ENCODE data around the gene LRP11. TPM values are rescaled to one million over a fixed set of nuclear protein-coding genes. Genes with fewer than 3 reads are reported as not detected.

Gene LRP11, protein sequence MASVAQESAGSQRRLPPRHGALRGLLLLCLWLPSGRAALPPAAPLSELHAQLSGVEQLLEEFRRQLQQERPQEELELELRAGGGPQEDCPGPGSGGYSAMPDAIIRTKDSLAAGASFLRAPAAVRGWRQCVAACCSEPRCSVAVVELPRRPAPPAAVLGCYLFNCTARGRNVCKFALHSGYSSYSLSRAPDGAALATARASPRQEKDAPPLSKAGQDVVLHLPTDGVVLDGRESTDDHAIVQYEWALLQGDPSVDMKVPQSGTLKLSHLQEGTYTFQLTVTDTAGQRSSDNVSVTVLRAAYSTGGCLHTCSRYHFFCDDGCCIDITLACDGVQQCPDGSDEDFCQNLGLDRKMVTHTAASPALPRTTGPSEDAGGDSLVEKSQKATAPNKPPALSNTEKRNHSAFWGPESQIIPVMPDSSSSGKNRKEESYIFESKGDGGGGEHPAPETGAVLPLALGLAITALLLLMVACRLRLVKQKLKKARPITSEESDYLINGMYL
- 0.10 TPM in 1 of 2 replicates, not detected in the other for total RNA-seq (2013; cell fraction: nucleolus; rRNA removed)
- total RNA-seq (2014; rRNA removed) = under 0.01 TPM in 1 of 2 replicates, not detected in the other
- not detected in 2 replicates for total RNA-seq (2014; rRNA removed; fragmentation: Illumina TruSeq; extraction: Trizol)
- 0.05 and 0.23 TPM in 2 replicates for total RNA-seq (2021)
- polyA plus RNA-seq (2011; ENCODE audit: low read depth) = not detected
- not detected in 2 replicates for polyA plus RNA-seq (2011; rRNA removed)
- polyA plus RNA-seq (2011; cell fraction: cytosol; rRNA removed) = not detected in 2 replicates
- polyA plus RNA-seq (2011; cell fraction: nucleus; rRNA removed) = not detected in 2 replicates
- polyA plus RNA-seq (2012) = 0.04 TPM in 2 replicates
- 0.01 TPM in 1 of 2 replicates, not detected in the other for polyA plus RNA-seq (2014; fragmentation: Illumina TruSeq; extraction: Trizol)
- polyA plus RNA-seq (2014; fragmentation: Nextera tagmentation; extraction: Ambion mirVana) = under 1 TPM in 1 of 2 experiments, not detected in 1; 0.04 TPM
- not detected in 2 replicates for polyA plus RNA-seq (2014; rRNA removed)
- not detected for polyA plus RNA-seq (2016; fragmentation: Nextera tagmentation; extraction: Ambion mirVana)
- polyA minus RNA-seq (2011; rRNA and poly(A)+ RNA removed) = not detected in 2 replicates
- polyA minus RNA-seq (2011; cell fraction: cytosol; rRNA and poly(A)+ RNA removed) = 0.40 and 0.94 TPM in 2 replicates
- polyA minus RNA-seq (2011; cell fraction: nucleus; rRNA and poly(A)+ RNA removed) = 0.12 TPM in 1 of 2 replicates, not detected in the other
- percentile 18 among the genes with signal in this experiment for Bru-seq, nascent RNA
- not detected for BruChase-seq, experiment 1, labeled RNA remaining after a 6-hour chase
- not detected for BruChase-seq, experiment 2, labeled RNA remaining after a 2-hour chase
- long read RNA-seq, experiment 1 = 0 reads
- long read RNA-seq, experiment 2 = 0 reads

DNA sequence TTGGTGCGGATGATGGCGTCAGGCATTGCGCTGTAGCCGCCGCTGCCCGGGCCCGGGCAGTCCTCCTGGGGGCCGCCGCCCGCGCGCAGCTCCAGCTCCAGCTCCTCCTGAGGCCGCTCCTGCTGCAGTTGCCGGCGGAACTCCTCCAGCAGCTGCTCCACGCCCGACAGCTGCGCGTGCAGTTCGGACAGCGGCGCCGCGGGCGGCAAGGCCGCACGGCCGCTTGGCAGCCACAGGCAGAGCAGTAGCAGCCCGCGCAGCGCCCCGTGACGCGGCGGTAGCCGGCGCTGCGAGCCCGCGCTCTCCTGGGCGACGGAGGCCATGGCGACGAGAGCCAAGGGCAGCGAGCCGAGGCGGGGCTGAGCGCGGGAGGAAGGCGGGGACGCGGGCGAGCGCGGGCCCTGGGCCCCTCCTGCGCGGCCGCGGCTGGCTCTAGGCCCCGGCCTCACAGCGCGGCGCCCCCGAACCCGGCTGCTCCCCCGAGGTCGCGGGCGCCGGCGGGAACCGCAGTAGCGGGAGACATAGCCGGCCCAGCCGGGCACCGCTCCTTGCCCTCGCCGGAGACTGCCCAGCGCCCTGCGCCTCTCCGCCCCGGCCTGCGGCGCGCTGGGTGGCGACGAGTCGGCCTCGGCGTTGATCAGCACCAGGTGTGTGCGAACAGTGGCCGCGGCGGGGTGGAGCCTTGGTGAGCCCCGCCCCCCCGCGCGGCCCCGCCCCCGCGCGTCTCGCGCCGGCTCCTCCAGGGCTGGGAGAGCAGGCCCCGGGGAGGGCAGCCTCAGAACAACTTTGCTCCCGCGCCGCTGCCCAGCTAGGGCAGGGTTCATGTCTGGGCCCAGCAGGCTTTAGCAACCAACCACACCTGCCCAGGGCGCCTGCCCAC is at the start of gene LRP11:
Gene LRP11 (minus strand): TSS at position 662 of the 880 bp plus-strand sequence. CDS start 339 bp downstream, at position 323.
- H3K9me3 ChIP-seq (replicated peaks; ENCODE audit: control insufficient read depth, insufficient read depth, low read length) = no peaks in the 10 kb centered on the region; the same call in 2 of the 3 replicates
- peak within 1 kb of the TSS; percentile 51 for H3K4me3 ChIP-seq
- FAIRE-seq = no peak
- H3K27me3 ChIP-seq (replicated peaks in 1 of 2; ENCODE audit: control insufficient read depth in 2 of 2, insufficient read depth in 2 of 2, low read length in 1 of 2) = peaks cover 5 to 12% of the 10 kb centered on the region in 2 experiments
- no TSS peak for BruUV-seq (replicated peaks)
- intact Hi-C loops (cut with micrococcal nuclease; ENCODE audit: unreplicated experiment) (loop anchor here (10.0 kb wide), 1 partner anchor 139 kb away; no protein-coding TSS in a partner anchor), in situ Hi-C loops (cut with MboI) (no loop called here)
- H4K20me1 ChIP-seq (ENCODE audit: control insufficient read depth, insufficient read depth) = no peaks in the 10 kb centered on the region
- H3K36me3 ChIP-seq (ENCODE audit: control insufficient read depth in 2 of 2, insufficient read depth in 2 of 2, low read length in 1 of 2) = no peaks in the 10 kb centered on the region
- peak; percentile 95 for ATAC-seq
- peak within 1 kb of the TSS; percentile 90 for H3K4me2 ChIP-seq (ENCODE audit: control insufficient read depth, insufficient read depth)
- no peak within 1 kb of the TSS for H3K9ac ChIP-seq (ENCODE audit: control insufficient read depth, insufficient read depth, low read length)
- no peaks in the 10 kb centered on the region for H3K79me2 ChIP-seq (ENCODE audit: control insufficient read depth, insufficient read depth, low read length)
- no peak within 1 kb of the TSS for H3K27ac ChIP-seq (ENCODE audit: control insufficient read depth, insufficient read depth)
- WGBS (ENCODE audit: insufficient coverage, insufficient replicate concordance, low lambda C conversion rate, missing lambda C conversion rate) = under 1% methylated on average over 75 of the region's 110 CpGs
- ChIA-PET SMC1A (ENCODE audit: uncharacterized antibody, unreplicated experiment) (no interaction called here), CTCF (interaction anchor here (0.6 to 2.0 kb wide), 2 partner anchors 28 to 433 kb away, joined by 3 to 9 read pairs; no protein-coding TSS in a partner anchor), RAD21 (ENCODE audit: unreplicated experiment) (no interaction called here), POLR2A (no interaction called here)
- H3K4me1 ChIP-seq (ENCODE audit: control insufficient read depth, insufficient read depth, low read length) = no peaks in the 10 kb centered on the region; the same call in 1 of the 2 replicates
- peak within 1 kb of the TSS; percentile 61 for H2AFZ ChIP-seq (ENCODE audit: control insufficient read depth, low read depth, low read length)
- DNase-seq (ENCODE audit: low read depth, low spot score) = no peak
- no peak for TF ChIP-seq ZNF274 (IDR thresholded peaks at IDR 0.05; ENCODE audit: insufficient read depth, insufficient read length)
- TF ChIP-seq SRF (IDR thresholded peaks at IDR 0.05; ENCODE audit: low read depth in 2 of 2, low read length in 2 of 2) = no peak
- TF ChIP-seq IKZF1 (conservative IDR thresholded peaks at IDR 0.05) = peak; percentile 55
- peak; percentile 49 for TF ChIP-seq GATAD2B (conservative IDR thresholded peaks at IDR 0.05; ENCODE audit: low read depth)
- TF ChIP-seq YY1 (IDR thresholded peaks at IDR 0.05; ENCODE audit: low read depth, low read length) = peak; percentile 1; the same call in 1 of the 2 replicates
- TF ChIP-seq NR2F1 (conservative IDR thresholded peaks at IDR 0.05) = no peak
- TF ChIP-seq, protein P1, sequence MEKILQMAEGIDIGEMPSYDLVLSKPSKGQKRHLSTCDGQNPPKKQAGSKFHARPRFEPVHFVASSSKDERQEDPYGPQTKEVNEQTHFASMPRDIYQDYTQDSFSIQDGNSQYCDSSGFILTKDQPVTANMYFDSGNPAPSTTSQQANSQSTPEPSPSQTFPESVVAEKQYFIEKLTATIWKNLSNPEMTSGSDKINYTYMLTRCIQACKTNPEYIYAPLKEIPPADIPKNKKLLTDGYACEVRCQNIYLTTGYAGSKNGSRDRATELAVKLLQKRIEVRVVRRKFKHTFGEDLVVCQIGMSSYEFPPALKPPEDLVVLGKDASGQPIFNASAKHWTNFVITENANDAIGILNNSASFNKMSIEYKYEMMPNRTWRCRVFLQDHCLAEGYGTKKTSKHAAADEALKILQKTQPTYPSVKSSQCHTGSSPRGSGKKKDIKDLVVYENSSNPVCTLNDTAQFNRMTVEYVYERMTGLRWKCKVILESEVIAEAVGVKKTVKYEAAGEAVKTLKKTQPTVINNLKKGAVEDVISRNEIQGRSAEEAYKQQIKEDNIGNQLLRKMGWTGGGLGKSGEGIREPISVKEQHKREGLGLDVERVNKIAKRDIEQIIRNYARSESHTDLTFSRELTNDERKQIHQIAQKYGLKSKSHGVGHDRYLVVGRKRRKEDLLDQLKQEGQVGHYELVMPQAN (conservative IDR thresholded peaks at IDR 0.05) = peak; percentile 54; the same call in 1 of the 2 replicates
- peak in 1 of 2 experiments; percentile 17; a peak in 1 of 4 replicates for TF ChIP-seq BHLHE40 (IDR thresholded peaks at IDR 0.05; ENCODE audit: borderline replicate concordance in 1 of 2, low read depth in 2 of 2, low read length in 1 of 2)
- peak in 1 of 2 experiments; percentile 56; a peak in 2 of 3 replicates for TF ChIP-seq EGR1 (IDR thresholded peaks at IDR 0.05; ENCODE audit: borderline replicate concordance in 1 of 2, low read depth in 2 of 2, low read length in 2 of 2)
- TF ChIP-seq DPF2 (IDR thresholded peaks at IDR 0.05) = 0 out of 2 replicates have a peak, but pooled peaks have one; percentile 40
- peak; percentile 61; the same call in 1 of the 2 replicates for TF ChIP-seq LARP7 (IDR thresholded peaks at IDR 0.05)
- peak; percentile 8; the same call in 1 of the 2 replicates for TF ChIP-seq PAX5 (IDR thresholded peaks at IDR 0.05; ENCODE audit: borderline replicate concordance, low read depth, low read length)
- peak; percentile 24; the same call in 1 of the 2 replicates for TF ChIP-seq POLR2A (IDR thresholded peaks at IDR 0.05; ENCODE audit: low read depth, low read length)
